Neuronal stem cell (in vitro differentiated cells): Measurements from ENCODE around the gene CENPV.

ENCODE experiments used
- DNase-seq: peaks from one replicate; pipeline ENCODE4 v3.0.0-alpha.2; 2013; ENCODE audit warnings: low spot score
- H2AFZ ChIP-seq: one replicate; pipeline ENCODE4 v1.6.1; 2013; ENCODE audit warnings: mild to moderate bottlenecking, low read length, inconsistent platforms
- H2AK5ac ChIP-seq: 2 replicates; pipeline ENCODE4 v1.6.1; 2013; ENCODE audit warnings: low read depth, mild to moderate bottlenecking, inconsistent platforms, low read length, moderate library complexity, mixed read lengths
- H2BK120ac ChIP-seq: 2 replicates; pipeline ENCODE4 v1.6.1; 2013; ENCODE audit warnings: low read depth, mild to moderate bottlenecking, inconsistent platforms, low read length, moderate library complexity, mixed read lengths
- H2BK12ac ChIP-seq: one replicate; pipeline ENCODE4 v1.6.1; 2013; ENCODE audit warnings: low read length, inconsistent platforms
- H2BK15ac ChIP-seq: 2 replicates; pipeline ENCODE4 v1.6.1; 2013; ENCODE audit warnings: mild to moderate bottlenecking, low read length, inconsistent platforms, mixed read lengths
- H2BK5ac ChIP-seq: one replicate; pipeline ENCODE4 v1.6.1; 2013; ENCODE audit warnings: inconsistent platforms, mild to moderate bottlenecking, low read length, moderate library complexity
- H3K14ac ChIP-seq: one replicate; pipeline ENCODE4 v1.6.1; 2013; ENCODE audit warnings: low read length, inconsistent platforms
- H3K18ac ChIP-seq: 2 replicates; pipeline ENCODE4 v1.6.1; 2013; ENCODE audit warnings: low read length, inconsistent platforms
- H3K23ac ChIP-seq: 2 replicates; pipeline ENCODE4 v1.6.1; 2013; ENCODE audit warnings: low read depth, mild to moderate bottlenecking, mixed read lengths, low read length, inconsistent platforms; ENCODE audit not compliant: poor library complexity
- H3K27ac ChIP-seq: replicated peaks from 3 replicates; pipeline ENCODE4 v1.5.1; 2013; ENCODE audit warnings: low read length, inconsistent platforms
- H3K27me3 ChIP-seq, 3 experiments: 2 replicates each; pipeline ENCODE4 v1.6.1; 2013; ENCODE audit warnings: low read length in 3 of 3, mild to moderate bottlenecking in 2 of 3, inconsistent platforms in 1 of 3, low read depth in 1 of 3, mixed read lengths in 1 of 3, moderate library complexity in 1 of 3; ENCODE audit not compliant: control insufficient read depth in 3 of 3, insufficient read depth in 3 of 3
- H3K36me3 ChIP-seq, 2 donors: replicated peaks in 1 of 2; 2 replicates each; pipeline ENCODE4 v1.6.1; 2013; ENCODE audit warnings: low read length in 2 of 2; ENCODE audit not compliant: control insufficient read depth in 2 of 2, insufficient read depth in 2 of 2
- H3K4ac ChIP-seq: 2 replicates; pipeline ENCODE4 v1.6.1; 2013; ENCODE audit warnings: inconsistent platforms, mild to moderate bottlenecking, low read length, moderate library complexity
- H3K4me1 ChIP-seq, 2 donors: 1 replicate in 1 of 2; 2 replicates in 1 of 2; pipeline ENCODE4 v1.6.1; 2013; ENCODE audit warnings: low read length in 2 of 2, low read depth in 1 of 2; ENCODE audit not compliant: control insufficient read depth in 2 of 2, insufficient read depth in 1 of 2
- H3K4me2 ChIP-seq: one replicate; pipeline ENCODE4 v1.6.1; 2013; ENCODE audit warnings: mild to moderate bottlenecking, low read length, inconsistent platforms; ENCODE audit not compliant: insufficient read depth, poor library complexity, severe bottlenecking
- H3K4me3 ChIP-seq, 2 donors: 2 replicates each; pipeline ENCODE4 v1.5.1; 2013; ENCODE audit warnings: low read length in 2 of 2, mild to moderate bottlenecking in 2 of 2, inconsistent platforms in 1 of 2, moderate library complexity in 1 of 2
- H3K79me1 ChIP-seq: one replicate; pipeline ENCODE4 v1.6.1; 2013; ENCODE audit warnings: low read depth, mild to moderate bottlenecking, inconsistent platforms, low read length, moderate library complexity
- H3K9ac ChIP-seq: one replicate; pipeline ENCODE4 v1.6.1; 2013; ENCODE audit warnings: mild to moderate bottlenecking, low read depth, low read length, inconsistent platforms; ENCODE audit not compliant: poor library complexity
- H3K9me3 ChIP-seq, 2 donors: replicated peaks in 1 of 2; 2 replicates each; pipeline versions ENCODE3 to v1.6.1; 2013; ENCODE audit warnings: low read length in 2 of 2, mild to moderate bottlenecking in 2 of 2, inconsistent platforms in 1 of 2, low read depth in 1 of 2, mixed read lengths in 1 of 2, moderate library complexity in 1 of 2; ENCODE audit not compliant: control insufficient read depth in 2 of 2, insufficient read depth in 1 of 2
- H4K8ac ChIP-seq: one replicate; pipeline ENCODE4 v1.6.1; 2013; ENCODE audit warnings: low read depth, mild to moderate bottlenecking, inconsistent platforms, low read length, moderate library complexity
- H4K91ac ChIP-seq: one replicate; pipeline ENCODE4 v1.6.1; 2013; ENCODE audit warnings: low read length, low read depth, mild to moderate bottlenecking, inconsistent platforms; ENCODE audit not compliant: poor library complexity
- WGBS, 2 donors: extraction: QIAGEN DNeasy Blood & Tissue Kit; methylation state at CpG; one replicate each; pipeline ENCODE4 v1.1.7; 2013; ENCODE audit warnings: missing lambda C conversion rate in 2 of 2, mixed read lengths in 1 of 2; ENCODE audit not compliant: insufficient read length in 2 of 2, insufficient replicate concordance in 1 of 2; ENCODE audit errors: extremely low coverage in 2 of 2; 5-methylcytosine and 5-hydroxymethylcytosine counted together

CENPV gene

GRCh38 chr17:16319969-16320368 lies 33.3 kb downstream of the CENPV start:
- Histone ChIP-seq H3K27ac (no peak overlapping the region), H2AK5ac (no peak overlapping the region), H4K91ac (no peak overlapping the region), H4K8ac (no peak overlapping the region), H3K23ac (no peak overlapping the region), H2BK5ac (no peak overlapping the region), H2BK12ac (no peak overlapping the region), H2AFZ (no peak overlapping the region), H3K79me1 (no peaks in the 10 kb centered on the region), H3K36me3 (peaks cover 1 to 36% of the 10 kb centered on the region in 2 donors), H3K4me3 (no peak overlapping the region), H3K18ac (no peak overlapping the region), H3K9ac (no peak overlapping the region), H2BK15ac (no peak overlapping the region), H3K9me3 (no peaks in the 10 kb centered on the region), H3K4ac (no peak overlapping the region), H3K4me1 (no peaks in the 10 kb centered on the region), H3K14ac (no peak overlapping the region), H2BK120ac (no peak overlapping the region), H3K27me3 (no peaks in the 10 kb centered on the region), H3K4me2 (no peak overlapping the region)
- WGBS, 2 donors: no CpG with 5 or more reads among the region's 3 CpGs
- no peak for DNase-seq

GRCh38 chr17:16314859-16315258 lies 38.4 kb downstream of the CENPV start:
- H4K8ac ChIP-seq: no peak overlapping the region
- no peak overlapping the region for H2BK120ac ChIP-seq
- H3K4me1 ChIP-seq: no peaks in the 10 kb centered on the region
- H3K9me3 ChIP-seq: peaks cover 0 to 9% of the 10 kb centered on the region in 2 donors
- no peak overlapping the region for H2BK12ac ChIP-seq
- no peak overlapping the region for H3K23ac ChIP-seq
- H3K4me3 ChIP-seq: no peak overlapping the region
- H2AFZ ChIP-seq: no peak overlapping the region
- H3K4ac ChIP-seq: no peak overlapping the region
- no peak overlapping the region for H3K27ac ChIP-seq
- H3K14ac ChIP-seq: no peak overlapping the region
- H3K9ac ChIP-seq: no peak overlapping the region
- H3K79me1 ChIP-seq: no peaks in the 10 kb centered on the region
- H2BK15ac ChIP-seq: no peak overlapping the region
- H2AK5ac ChIP-seq: no peak overlapping the region
- peaks cover 1 to 36% of the 10 kb centered on the region in 2 donors for H3K36me3 ChIP-seq
- H3K4me2 ChIP-seq: no peak overlapping the region
- no peak for DNase-seq
- WGBS, 2 donors: no CpG with 5 or more reads among the region's 3 CpGs
- H2BK5ac ChIP-seq: no peak overlapping the region
- no peak overlapping the region for H4K91ac ChIP-seq
- H3K27me3 ChIP-seq: no peaks in the 10 kb centered on the region
- no peak overlapping the region for H3K18ac ChIP-seq

GRCh38 chr17:16314189-16314588 lies 39.1 kb downstream of the CENPV start:
- H3K4ac ChIP-seq: no peak overlapping the region
- no peak overlapping the region for H3K4me3 ChIP-seq
- H2AFZ ChIP-seq: no peak overlapping the region
- H3K79me1 ChIP-seq: no peaks in the 10 kb centered on the region
- H3K9me3 ChIP-seq: peaks cover 0 to 9% of the 10 kb centered on the region in 2 donors
- H2BK15ac ChIP-seq: no peak overlapping the region
- peaks cover 1 to 35% of the 10 kb centered on the region in 2 donors for H3K36me3 ChIP-seq
- H3K18ac ChIP-seq: no peak overlapping the region
- H3K4me2 ChIP-seq: no peak overlapping the region
- H2BK120ac ChIP-seq: no peak overlapping the region
- H4K91ac ChIP-seq: no peak overlapping the region
- H3K4me1 ChIP-seq: no peaks in the 10 kb centered on the region
- no peak overlapping the region for H3K14ac ChIP-seq
- no peak for DNase-seq
- H2AK5ac ChIP-seq: no peak overlapping the region
- H4K8ac ChIP-seq: no peak overlapping the region
- H3K23ac ChIP-seq: no peak overlapping the region
- no peak overlapping the region for H3K27ac ChIP-seq
- no peak overlapping the region for H2BK5ac ChIP-seq
- H3K27me3 ChIP-seq: no peaks in the 10 kb centered on the region
- H2BK12ac ChIP-seq: no peak overlapping the region
- no peak overlapping the region for H3K9ac ChIP-seq

DNA sequence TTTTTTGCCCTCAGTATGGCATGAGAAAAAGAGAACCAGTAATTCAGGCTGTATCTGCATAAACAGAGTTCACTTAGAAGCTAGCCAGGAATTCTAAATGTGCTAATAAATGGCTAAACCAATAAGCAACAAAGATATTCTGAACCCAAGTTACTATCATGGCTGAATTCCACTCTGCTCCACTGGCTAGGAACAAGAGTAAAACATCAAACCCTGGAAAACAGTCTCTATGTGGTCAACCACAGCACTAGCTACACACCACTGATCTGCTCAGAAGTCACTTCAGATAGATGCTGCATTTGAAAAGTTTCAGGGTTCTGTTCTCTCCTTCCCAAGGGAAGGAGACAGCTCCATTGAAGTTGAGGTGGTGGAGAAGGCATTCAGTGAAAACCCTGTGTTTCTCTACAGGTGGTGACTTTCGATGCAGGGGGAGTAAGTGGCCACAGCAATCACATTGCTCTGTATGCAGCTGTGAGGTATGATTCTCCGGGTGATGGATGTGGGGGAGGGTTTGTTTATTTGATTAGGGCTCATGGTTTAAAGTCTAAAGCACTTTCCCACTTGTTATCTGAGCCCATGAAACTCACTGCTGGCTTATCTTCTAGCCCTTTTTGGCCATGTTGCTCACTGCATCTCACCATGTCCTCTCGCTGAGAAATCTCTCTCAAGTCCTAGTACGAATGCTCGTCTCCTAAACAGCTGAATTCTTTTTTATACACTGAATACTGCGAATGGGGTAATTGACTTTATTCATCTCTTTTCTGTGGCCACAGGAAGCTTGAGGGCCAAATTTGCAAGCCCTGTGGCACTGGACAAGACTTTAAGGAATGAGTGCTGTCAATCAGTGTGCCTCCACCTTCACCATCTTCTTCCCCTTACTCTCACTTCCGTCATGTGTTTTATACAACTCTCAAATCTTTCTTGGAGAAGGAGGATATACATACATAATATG lies 39.9 kb downstream of the CENPV start:
- Histone ChIP-seq H2BK15ac (no peak overlapping the region), H3K9me3 (peaks cover 0 to 9% of the 10 kb centered on the region in 2 donors), H3K9ac (no peak overlapping the region), H3K4ac (no peak overlapping the region), H3K79me1 (no peaks in the 10 kb centered on the region), H2BK5ac (no peak overlapping the region), H3K18ac (no peak overlapping the region), H3K4me2 (no peak overlapping the region), H2BK120ac (no peak overlapping the region), H3K27me3 (no peaks in the 10 kb centered on the region), H3K4me1 (no peaks in the 10 kb centered on the region), H3K36me3 (peaks cover 1 to 30% of the 10 kb centered on the region in 2 donors), H3K4me3 (no peak overlapping the region), H2BK12ac (no peak overlapping the region), H3K23ac (no peak overlapping the region), H4K8ac (no peak overlapping the region), H3K27ac (no peak overlapping the region), H2AK5ac (no peak overlapping the region), H3K14ac (no peak overlapping the region), H4K91ac (no peak overlapping the region), H2AFZ (no peak overlapping the region)
- no peak for DNase-seq
- no CpG with 5 or more reads among the region's 7 CpGs for WGBS, 2 donors
